ENCODE data around the gene LAMA2.

DNA sequence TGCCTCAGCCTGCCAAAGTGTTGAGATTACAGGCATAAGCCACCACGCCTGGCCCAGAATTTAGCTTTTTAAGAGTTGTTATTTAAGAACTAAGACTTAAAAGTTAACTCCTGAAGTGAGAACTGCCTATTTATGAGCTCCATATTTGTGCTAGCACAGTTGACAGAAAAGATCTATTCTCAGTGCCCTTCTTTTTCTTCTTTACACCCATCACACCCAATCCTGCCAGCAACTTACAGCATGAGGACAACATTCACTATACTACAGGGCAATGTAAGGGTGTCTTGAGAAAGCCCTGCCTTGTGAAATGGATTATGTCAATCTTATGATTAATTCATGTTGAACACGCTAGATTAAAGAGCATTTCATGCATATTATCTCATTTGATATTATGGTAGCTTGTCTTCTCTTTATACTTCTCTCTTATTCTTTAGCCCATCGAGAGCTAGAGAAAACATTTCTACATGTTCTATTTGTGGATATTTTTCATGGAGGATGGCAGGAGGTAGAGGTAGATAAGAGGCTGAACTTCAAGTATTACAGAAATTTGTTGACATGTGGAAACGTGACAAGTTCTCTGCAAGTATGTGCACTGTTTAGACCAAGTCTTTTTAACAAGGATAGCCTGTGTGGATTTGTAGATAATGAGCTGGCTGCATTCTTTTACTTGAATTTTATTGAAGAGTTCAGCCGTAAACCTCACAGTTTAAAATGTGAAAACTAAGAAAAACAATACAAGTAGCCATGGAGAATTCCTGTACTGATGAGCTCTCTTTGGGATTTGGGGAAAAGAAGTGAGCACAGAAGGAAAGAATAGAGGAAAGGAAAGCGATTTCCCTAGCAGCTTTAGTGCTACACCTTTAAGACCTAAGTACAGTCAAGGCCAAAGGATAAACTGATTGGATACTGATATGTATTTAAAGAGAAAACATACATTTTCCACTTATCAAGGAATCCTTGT is 614.8 kb downstream of the LAMA2 start:
- no peak for TF ChIP-seq TAF1 (IDR thresholded peaks at IDR 0.05; ENCODE audit: borderline replicate concordance, insufficient read depth, low read length)
- no peak for TF ChIP-seq POLR2AphosphoS5 (IDR thresholded peaks at IDR 0.05; ENCODE audit: low read depth, low read length)
- TF ChIP-seq, protein P1, sequence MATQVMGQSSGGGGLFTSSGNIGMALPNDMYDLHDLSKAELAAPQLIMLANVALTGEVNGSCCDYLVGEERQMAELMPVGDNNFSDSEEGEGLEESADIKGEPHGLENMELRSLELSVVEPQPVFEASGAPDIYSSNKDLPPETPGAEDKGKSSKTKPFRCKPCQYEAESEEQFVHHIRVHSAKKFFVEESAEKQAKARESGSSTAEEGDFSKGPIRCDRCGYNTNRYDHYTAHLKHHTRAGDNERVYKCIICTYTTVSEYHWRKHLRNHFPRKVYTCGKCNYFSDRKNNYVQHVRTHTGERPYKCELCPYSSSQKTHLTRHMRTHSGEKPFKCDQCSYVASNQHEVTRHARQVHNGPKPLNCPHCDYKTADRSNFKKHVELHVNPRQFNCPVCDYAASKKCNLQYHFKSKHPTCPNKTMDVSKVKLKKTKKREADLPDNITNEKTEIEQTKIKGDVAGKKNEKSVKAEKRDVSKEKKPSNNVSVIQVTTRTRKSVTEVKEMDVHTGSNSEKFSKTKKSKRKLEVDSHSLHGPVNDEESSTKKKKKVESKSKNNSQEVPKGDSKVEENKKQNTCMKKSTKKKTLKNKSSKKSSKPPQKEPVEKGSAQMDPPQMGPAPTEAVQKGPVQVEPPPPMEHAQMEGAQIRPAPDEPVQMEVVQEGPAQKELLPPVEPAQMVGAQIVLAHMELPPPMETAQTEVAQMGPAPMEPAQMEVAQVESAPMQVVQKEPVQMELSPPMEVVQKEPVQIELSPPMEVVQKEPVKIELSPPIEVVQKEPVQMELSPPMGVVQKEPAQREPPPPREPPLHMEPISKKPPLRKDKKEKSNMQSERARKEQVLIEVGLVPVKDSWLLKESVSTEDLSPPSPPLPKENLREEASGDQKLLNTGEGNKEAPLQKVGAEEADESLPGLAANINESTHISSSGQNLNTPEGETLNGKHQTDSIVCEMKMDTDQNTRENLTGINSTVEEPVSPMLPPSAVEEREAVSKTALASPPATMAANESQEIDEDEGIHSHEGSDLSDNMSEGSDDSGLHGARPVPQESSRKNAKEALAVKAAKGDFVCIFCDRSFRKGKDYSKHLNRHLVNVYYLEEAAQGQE (IDR thresholded peaks at IDR 0.05; ENCODE audit: insufficient read depth in 1 of 2, low read depth in 2 of 2, low read length in 2 of 2), result no peak
- no peak for TF ChIP-seq SIN3A (IDR thresholded peaks at IDR 0.05; ENCODE audit: borderline replicate concordance, insufficient read depth, low read length)
- no peak for TF ChIP-seq FOXP2 (optimal IDR thresholded peaks at IDR 0.05; ENCODE audit: borderline replicate concordance, extremely low read depth, extremely low read length, insufficient read depth)

Data from PFSK-1 (cell line).